Measurements from ENCODE around the gene GALNT13.

GALNT13 gene

GRCh38 chr2:154480521-154480920, 608.8 kb downstream of the GALNT13 start:
- no peak overlapping the region for H3K27ac Mint-ChIP-seq
- no peaks in the 10 kb centered on the region for H3K4me1 Mint-ChIP-seq (ENCODE audit: low read depth)
- H3K9me3 Mint-ChIP-seq, result no peaks in the 10 kb centered on the region
- no peaks in the 10 kb centered on the region for H3K36me3 Mint-ChIP-seq (ENCODE audit: low read depth)
- H3K4me3 Mint-ChIP-seq, result no peak overlapping the region
- no peak for DNase-seq
- H3K27me3 Mint-ChIP-seq, result no peaks in the 10 kb centered on the region

- no peak overlapping the region for H3K27ac Mint-ChIP-seq
- no peak overlapping the region for H3K4me3 Mint-ChIP-seq
- H3K27me3 Mint-ChIP-seq, result no peaks in the 10 kb centered on the region
- no peaks in the 10 kb centered on the region for H3K4me1 Mint-ChIP-seq (ENCODE audit: low read depth)
- no peaks in the 10 kb centered on the region for H3K9me3 Mint-ChIP-seq
- DNase-seq, result no peak
- H3K36me3 Mint-ChIP-seq (ENCODE audit: low read depth), result no peaks in the 10 kb centered on the region
Observed at GRCh38 chr2:154481336-154481735, 609.6 kb downstream of the GALNT13 start.

- H3K4me1 Mint-ChIP-seq (ENCODE audit: low read depth), result peaks cover 2% of the 10 kb centered on the region
- DNase-seq, result no peak
- no peaks in the 10 kb centered on the region for H3K36me3 Mint-ChIP-seq (ENCODE audit: low read depth)
- no peaks in the 10 kb centered on the region for H3K27me3 Mint-ChIP-seq
- no peak overlapping the region for H3K27ac Mint-ChIP-seq
- no peak overlapping the region for H3K4me3 Mint-ChIP-seq
- H3K9me3 Mint-ChIP-seq, result peaks cover 2% of the 10 kb centered on the region
Observed at GRCh38 chr2:154484338-154485099, 612.8 kb downstream of the GALNT13 start.

GRCh38 chr2:154488801-154489200, 617.1 kb downstream of the GALNT13 start:
- no peak overlapping the region for H3K4me3 Mint-ChIP-seq
- H3K27me3 Mint-ChIP-seq, result no peaks in the 10 kb centered on the region
- H3K27ac Mint-ChIP-seq, result no peak overlapping the region

GRCh38 chr2:154489266-154489858, 617.6 kb downstream of the GALNT13 start:
- no peak for DNase-seq
- Mint-ChIP-seq H3K9me3 (peaks cover 5% of the 10 kb centered on the region), H3K36me3 (ENCODE audit: low read depth) (no peaks in the 10 kb centered on the region), H3K4me1 (ENCODE audit: low read depth) (peaks cover 2% of the 10 kb centered on the region), H3K27ac (no peak overlapping the region), H3K27me3 (no peaks in the 10 kb centered on the region), H3K4me3 (no peak overlapping the region)

More at GRCh38 chr2:154488801-154489200, 617.1 kb downstream of the GALNT13 start:
- Mint-ChIP-seq H3K4me1 (ENCODE audit: low read depth) (peaks cover 2% of the 10 kb centered on the region), H3K9me3 (peaks cover 5% of the 10 kb centered on the region), H3K36me3 (ENCODE audit: low read depth) (no peaks in the 10 kb centered on the region)
- no peak for DNase-seq

- H3K27me3 Mint-ChIP-seq, result no peaks in the 10 kb centered on the region
- no peaks in the 10 kb centered on the region for H3K36me3 Mint-ChIP-seq (ENCODE audit: low read depth)
- H3K4me3 Mint-ChIP-seq, result no peak overlapping the region
- peaks cover 5% of the 10 kb centered on the region for H3K9me3 Mint-ChIP-seq
- DNase-seq, result no peak
- H3K27ac Mint-ChIP-seq, result no peak overlapping the region
- peaks cover 2% of the 10 kb centered on the region for H3K4me1 Mint-ChIP-seq (ENCODE audit: low read depth)
Observed at GRCh38 chr2:154490530-154490929, 618.8 kb downstream of the GALNT13 start.

GRCh38 chr2:154495455-154495868, 623.7 kb downstream of the GALNT13 start:
- no peak for DNase-seq
- H3K36me3 Mint-ChIP-seq (ENCODE audit: low read depth), result no peaks in the 10 kb centered on the region
- no peak overlapping the region for H3K4me3 Mint-ChIP-seq
- H3K9me3 Mint-ChIP-seq, result peaks cover 7% of the 10 kb centered on the region
- H3K4me1 Mint-ChIP-seq (ENCODE audit: low read depth), result no peaks in the 10 kb centered on the region
- no peak overlapping the region for H3K27ac Mint-ChIP-seq
- H3K27me3 Mint-ChIP-seq, result no peaks in the 10 kb centered on the region

DNA sequence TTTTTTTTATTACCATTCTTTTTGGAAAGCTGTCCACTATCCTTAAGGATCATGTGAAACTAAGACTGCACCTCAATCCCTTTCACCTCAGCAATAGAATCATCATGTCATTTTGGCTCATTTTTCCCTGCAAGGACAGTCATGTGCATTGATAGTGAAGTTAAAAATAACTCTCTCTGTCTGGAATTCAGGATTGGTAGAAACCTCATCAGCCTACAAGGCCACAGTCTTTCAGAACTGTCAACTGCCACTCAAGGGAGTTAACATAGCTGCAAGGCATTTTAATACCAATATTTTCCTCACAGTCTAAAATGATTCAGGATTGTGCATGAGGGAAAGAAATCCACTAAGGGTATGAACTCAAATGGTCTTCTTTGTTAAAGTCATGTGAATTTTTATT, 625.3 kb downstream of the GALNT13 start:
- Mint-ChIP-seq H3K4me1 (ENCODE audit: low read depth) (no peaks in the 10 kb centered on the region), H3K27ac (no peak overlapping the region)

More for the DNA sequence above, 625.3 kb downstream of the GALNT13 start:
- peaks cover 4% of the 10 kb centered on the region for H3K9me3 Mint-ChIP-seq
- no peak overlapping the region for H3K4me3 Mint-ChIP-seq
- H3K27me3 Mint-ChIP-seq, result no peaks in the 10 kb centered on the region
- H3K36me3 Mint-ChIP-seq (ENCODE audit: low read depth), result no peaks in the 10 kb centered on the region
- DNase-seq, result no peak
